Transverse colon (tissue), 4 donors: ENCODE data around the gene PSME3.

Experiments
- CTCF ChIP-seq, 5 experiments: fragments of 200-600 bp in 3 of 5; fragments of 450-650 bp in 2 of 5; sonication (generic) in 3 of 5; IDR thresholded peaks; 1 replicate in 2 of 5; 2 replicates in 3 of 5; pipeline ENCODE4 v1.5.1; 2016 to 2017; ENCODE audit warnings: antibody characterized with exemption in 5 of 5, inconsistent platforms in 3 of 5, mild to moderate bottlenecking in 2 of 5, moderate library complexity in 1 of 5
- EP300 ChIP-seq: sonication (generic); formaldehyde crosslinking; IDR thresholded peaks from one replicate; pipeline ENCODE4 v1.6.1; 2017; ENCODE audit warnings: antibody characterized with exemption, low read depth
- POLR2A ChIP-seq: fragments of 450-650 bp; IDR thresholded peaks from one replicate; pipeline ENCODE4 v1.6.1; 2016; ENCODE audit warnings: antibody characterized with exemption, mild to moderate bottlenecking, moderate library complexity
- POLR2AphosphoS5 ChIP-seq, 3 donors: sonication (generic); formaldehyde crosslinking; IDR thresholded peaks; one replicate each; pipeline ENCODE4 v1.6.1; 2016; ENCODE audit warnings: antibody characterized with exemption in 3 of 3

- TF ChIP-seq CTCF (IDR thresholded peaks at IDR 0.05) (no peak), EP300 (no peak), POLR2AphosphoS5 (IDR thresholded peaks at IDR 0.05) (no peak), POLR2A (no peak)
These were observed 20.4 kb downstream of the PSME3 start for GRCh38 chr17:42853597-42853967.
